ENCODE data around the gene PADI3. TPM values are rescaled to one million over a fixed set of nuclear protein-coding genes. Genes with fewer than 3 reads are reported as not detected.

PADI3 gene
- total and polyA plus RNA-seq, 7 donors, result 0.01 to 0.09 (median 0.04) TPM; not detected in 4

- Histone ChIP-seq H3K4me1 (no peaks in the 10 kb centered on the region), H3K9me3 (no peaks in the 10 kb centered on the region), H3K36me3 (ENCODE audit: insufficient read depth in 1 of 2, low read depth in 1 of 2) (no peaks in the 10 kb centered on the region), H3K27ac (no peak overlapping the region), H3K27me3 (ENCODE audit: insufficient read depth in 3 of 3, low read length in 2 of 3) (peaks cover 0 to 17% (median 0%) of the 10 kb centered on the region in 3 donors), H3K4me3 (no peak overlapping the region)
- WGBS, 3 donors, result 67 to 74% (median 72%) methylated on average over 3 of the region's 3 CpGs
- DNase-seq, result peak in 1 of 2 donors; percentile 8
- intact Hi-C loops (cut with DNase I), result no loop called here
- no peak for ATAC-seq
- TF ChIP-seq CTCF (IDR thresholded peaks at IDR 0.05), result no peak
Observed at GRCh38 chr1:17251701-17252376, 2.9 kb downstream of the PADI3 start.

GRCh38 chr1:17255336-17255735 lies 6.4 kb downstream of the PADI3 start:
- no peak for TF ChIP-seq CTCF (IDR thresholded peaks at IDR 0.05)
- no peak overlapping the region for H3K4me3 ChIP-seq
- no peaks in the 10 kb centered on the region for H3K36me3 ChIP-seq (ENCODE audit: insufficient read depth in 1 of 2, low read depth in 1 of 2)
- ATAC-seq, result no peak
- peaks cover 0 to 40% (median 4%) of the 10 kb centered on the region in 3 donors for H3K27me3 ChIP-seq (ENCODE audit: insufficient read depth in 3 of 3, low read length in 2 of 3)
- H3K4me1 ChIP-seq, result no peaks in the 10 kb centered on the region
- intact Hi-C loops (cut with DNase I), result no loop called here
- peak in 1 of 2 donors; percentile 31 for DNase-seq
- H3K27ac ChIP-seq, result no peak overlapping the region
- WGBS, 3 donors, result 48 to 73% (median 68%) methylated on average over 5 of the region's 5 CpGs
- no peaks in the 10 kb centered on the region for H3K9me3 ChIP-seq

- Histone ChIP-seq H3K27me3 (ENCODE audit: insufficient read depth in 3 of 3, low read length in 2 of 3) (peaks cover 0 to 41% (median 4%) of the 10 kb centered on the region in 3 donors), H3K9me3 (no peaks in the 10 kb centered on the region), H3K4me3 (no peak overlapping the region), H3K4me1 (no peaks in the 10 kb centered on the region), H3K27ac (no peak overlapping the region), H3K36me3 (ENCODE audit: insufficient read depth in 1 of 2, low read depth in 1 of 2) (no peaks in the 10 kb centered on the region)
- no peak for TF ChIP-seq CTCF (IDR thresholded peaks at IDR 0.05)
- intact Hi-C loops (cut with DNase I), result no loop called here
- WGBS, 3 donors, result 71 to 74% (median 73%) methylated on average over 9 of the region's 9 CpGs
- no peak for ATAC-seq
- DNase-seq, result peak in 1 of 2 donors; percentile 17
Observed at GRCh38 chr1:17258116-17258757, 9.3 kb downstream of the PADI3 start.

GRCh38 chr1:17258758-17259130 lies 9.8 kb downstream of the PADI3 start:
- Histone ChIP-seq H3K9me3 (no peaks in the 10 kb centered on the region), H3K4me3 (no peak overlapping the region), H3K36me3 (ENCODE audit: insufficient read depth in 1 of 2, low read depth in 1 of 2) (no peaks in the 10 kb centered on the region), H3K27ac (no peak overlapping the region), H3K27me3 (ENCODE audit: insufficient read depth in 3 of 3, low read length in 2 of 3) (peaks cover 0 to 41% (median 4%) of the 10 kb centered on the region in 3 donors), H3K4me1 (no peaks in the 10 kb centered on the region)
- ATAC-seq (no peak), DNase-seq (no peak)
- no peak for TF ChIP-seq CTCF (IDR thresholded peaks at IDR 0.05)
- 64 to 71% (median 70%) methylated on average over 6 of the region's 6 CpGs for WGBS, 3 donors
- intact Hi-C loops (cut with DNase I), result no loop called here

Measured in psoas muscle (tissue), 8 donors.